CD14-positive monocyte (primary cell): ENCODE results near the gene ATP13A3. TPM values are rescaled to one million over a fixed set of nuclear protein-coding genes. Genes with fewer than 3 reads are reported as not detected.

Experiments used
- DNase-seq, 3 donors: peaks; one replicate each; pipeline ENCODE4 v3.0.0-alpha.2; 2011 to 2022
- H2AFZ ChIP-seq: 2 replicates; pipeline ENCODE4 v1.6.0; 2012; ENCODE audit warnings: mild to moderate bottlenecking, low read depth, low read length, inconsistent platforms; ENCODE audit not compliant: insufficient read depth, poor library complexity, severe bottlenecking
- H3K27ac ChIP-seq, 2 donors: 1 replicate in 1 of 2; 2 replicates in 1 of 2; pipeline ENCODE4 v1.5.1; 2012 to 2013; ENCODE audit warnings: low read length in 2 of 2, control low read depth in 1 of 2, inconsistent platforms in 1 of 2, low read depth in 1 of 2, mild to moderate bottlenecking in 1 of 2
- H3K27me3 ChIP-seq, 2 donors: one replicate each; pipeline versions ENCODE4 v1.6.0 to v1.6.1; 2011 to 2013; ENCODE audit warnings: low read length in 2 of 2; ENCODE audit not compliant: control insufficient read depth in 2 of 2, insufficient read depth in 2 of 2
- H3K36me3 ChIP-seq, 2 donors: replicated peaks in 1 of 2; 1 replicate in 1 of 2; 2 replicates in 1 of 2; pipeline versions ENCODE4 v1.5.1 to v1.6.1; 2012 to 2013; ENCODE audit warnings: low read length in 2 of 2, control low read depth in 1 of 2, inconsistent platforms in 1 of 2, mild to moderate bottlenecking in 1 of 2; ENCODE audit not compliant: insufficient read depth in 2 of 2, control insufficient read depth in 1 of 2
- H3K4me1 ChIP-seq, 2 donors: 1 replicate in 1 of 2; 2 replicates in 1 of 2; pipeline versions ENCODE4 v1.5.1 to v1.6.1; 2012 to 2013; ENCODE audit warnings: low read length in 2 of 2, control low read depth in 1 of 2, inconsistent platforms in 1 of 2, mild to moderate bottlenecking in 1 of 2, moderate library complexity in 1 of 2; ENCODE audit not compliant: insufficient read depth in 2 of 2, control insufficient read depth in 1 of 2
- H3K4me2 ChIP-seq: replicated peaks from 2 replicates; pipeline ENCODE3; 2012; ENCODE audit warnings: low read length, moderate library complexity, mild to moderate bottlenecking; ENCODE audit not compliant: poor library complexity, severe bottlenecking; ENCODE audit errors: extremely low read depth
- H3K4me3 ChIP-seq, 3 experiments: fragments of 200-600 bp in 1 of 3; sonication (generic) in 1 of 3; replicated peaks in 1 of 3; 1 replicate in 2 of 3; 2 replicates in 1 of 3; pipeline ENCODE4 v1.5.1; 2011 to 2013; ENCODE audit warnings: low read length in 3 of 3, mild to moderate bottlenecking in 3 of 3, control low read depth in 2 of 3, low read depth in 2 of 3, inconsistent platforms in 1 of 3, moderate library complexity in 1 of 3
- H3K79me2 ChIP-seq: 2 replicates; pipeline ENCODE4 v1.6.0; 2012; ENCODE audit warnings: mild to moderate bottlenecking, control low read depth, inconsistent platforms, low read length, moderate library complexity; ENCODE audit not compliant: insufficient read depth
- H3K9ac ChIP-seq: 2 replicates; pipeline ENCODE4 v1.6.0; 2017; ENCODE audit warnings: low read length, mild to moderate bottlenecking; ENCODE audit not compliant: insufficient read depth, poor library complexity, severe bottlenecking
- H3K9me3 ChIP-seq, 2 donors: replicated peaks in 1 of 2; 1 replicate in 1 of 2; 2 replicates in 1 of 2; pipeline versions ENCODE4 v1.5.1 to v1.6.1; 2012 to 2013; ENCODE audit warnings: low read length in 2 of 2, control low read depth in 1 of 2; ENCODE audit not compliant: control insufficient read depth in 1 of 2, insufficient read depth in 1 of 2
- H4K20me1 ChIP-seq: 2 replicates; pipeline ENCODE4 v1.6.0; 2012; ENCODE audit warnings: mild to moderate bottlenecking, low read length, control low read depth, moderate library complexity; ENCODE audit not compliant: insufficient read depth
- H3K27ac Mint-ChIP-seq, 7 donors: one replicate each; pipeline ENCODE4 v1.8.0; 2020; ENCODE audit warnings: mild to moderate bottlenecking in 7 of 7, mixed read lengths in 7 of 7, moderate library complexity in 6 of 7, inconsistent platforms in 2 of 7
- H3K27me3 Mint-ChIP-seq, 3 donors: one replicate each; pipeline ENCODE4 v1.8.0; 2021 to 2022; ENCODE audit warnings: low read depth in 3 of 3, mild to moderate bottlenecking in 3 of 3, mixed read lengths in 3 of 3, moderate library complexity in 3 of 3, inconsistent platforms in 1 of 3
- H3K36me3 Mint-ChIP-seq, 2 donors: one replicate each; pipeline ENCODE4 v1.8.0; 2020; ENCODE audit warnings: mixed read lengths in 2 of 2, inconsistent platforms in 1 of 2, mild to moderate bottlenecking in 1 of 2
- H3K4me1 Mint-ChIP-seq: one replicate; pipeline ENCODE4 v1.8.0; 2020; ENCODE audit warnings: mild to moderate bottlenecking, mixed read lengths
- H3K4me3 Mint-ChIP-seq, 2 donors: one replicate each; pipeline ENCODE4 v1.8.0; 2020; ENCODE audit warnings: mild to moderate bottlenecking in 2 of 2, mixed read lengths in 2 of 2, moderate library complexity in 1 of 2
- H3K9me3 Mint-ChIP-seq, 7 donors: one replicate each; pipeline ENCODE4 v1.8.0; 2020 to 2022; ENCODE audit warnings: mixed read lengths in 7 of 7, mild to moderate bottlenecking in 6 of 7, moderate library complexity in 6 of 7, inconsistent platforms in 2 of 7
- CTCF ChIP-seq: fragments of 200-600 bp; IDR thresholded peaks from one replicate; pipeline ENCODE4 v1.8.0; 2022; ENCODE audit warnings: antibody characterized with exemption, mild to moderate bottlenecking
- WGBS: methylation state at CpG from one replicate; pipeline ENCODE4 v1.1.5; 2013; ENCODE audit warnings: missing lambda C conversion rate; ENCODE audit not compliant: insufficient coverage; 5-methylcytosine and 5-hydroxymethylcytosine counted together
- intact Hi-C, 2 donors: fragments of 100-400 bp; cut with micrococcal nuclease; formaldehyde crosslinking; loops; one replicate each; pipeline versions ENCODE4 v1.15.0 to v1.15.1; 2023
- polyA plus RNA-seq, 3 donors: library from polyadenylated mRNA; depleted of rRNA in 1 of 3; unstranded in 2 of 3; stranded (reverse) in 1 of 3; fragments of 300-500 nt in 2 of 3; fragments of >200 nt in 1 of 3; fragmentation: Illumina TruSeq in 2 of 3; gene quantifications; 1 replicate in 2 of 3; 2 replicates in 1 of 3; pipeline ENCODE4 v1.2.3, GENCODE V29; 2012 to 2021

ATP13A3 gene
- polyA plus RNA-seq, 3 donors = 4.7 to 19.5 (median 5.2) TPM

- Histone ChIP-seq H3K36me3 (no peaks in the 10 kb centered on the region), H2AFZ (no peak overlapping the region), H3K9me3 (no peaks in the 10 kb centered on the region), H3K27me3 (peaks cover 0 to 27% of the 10 kb centered on the region in 2 donors), H3K79me2 (no peaks in the 10 kb centered on the region), H3K9ac (no peak overlapping the region), H3K4me3 (no peak overlapping the region), H4K20me1 (no peaks in the 10 kb centered on the region), H3K4me2 (no peak overlapping the region), H3K27ac (no peak overlapping the region), H3K4me1 (no peaks in the 10 kb centered on the region)
- no peak overlapping the region for H3K27ac Mint-ChIP-seq
- H3K4me1 Mint-ChIP-seq = no peaks in the 10 kb centered on the region
- peaks cover 18 to 37% (median 25%) of the 10 kb centered on the region in 3 donors for H3K27me3 Mint-ChIP-seq
- no peaks in the 10 kb centered on the region for H3K36me3 Mint-ChIP-seq
- intact Hi-C loops = no loop called here
- peak overlapping the region in 1 of 2 donors; percentile 22 for H3K4me3 Mint-ChIP-seq
- WGBS = 71% methylated on average over 18 of the region's 18 CpGs
- no peak for TF ChIP-seq CTCF
- peaks cover 0 to 4% (median 0%) of the 10 kb centered on the region in 7 donors for H3K9me3 Mint-ChIP-seq
- DNase-seq = no peak
Measured at GRCh38 chr3:194367992-194368841, 118.6 kb downstream of the ATP13A3 start.

GRCh38 chr3:194365978-194366490, 120.8 kb downstream of the ATP13A3 start:
- no peak overlapping the region for H3K27ac Mint-ChIP-seq
- no peak overlapping the region for H3K9ac ChIP-seq
- H3K4me1 ChIP-seq = no peaks in the 10 kb centered on the region
- H3K4me3 ChIP-seq = no peak overlapping the region
- WGBS = 98% methylated on average over 8 of the region's 12 CpGs
- H3K4me1 Mint-ChIP-seq = no peaks in the 10 kb centered on the region
- H3K36me3 ChIP-seq = no peaks in the 10 kb centered on the region
- no peaks in the 10 kb centered on the region for H4K20me1 ChIP-seq
- no peak overlapping the region for H3K4me2 ChIP-seq
- H3K27me3 Mint-ChIP-seq = peaks cover 23 to 36% (median 25%) of the 10 kb centered on the region in 3 donors
- H3K79me2 ChIP-seq = no peaks in the 10 kb centered on the region
- peaks cover 0 to 27% of the 10 kb centered on the region in 2 donors for H3K27me3 ChIP-seq
- DNase-seq = no peak
- H3K27ac ChIP-seq = no peak overlapping the region
- no peak overlapping the region for H2AFZ ChIP-seq
- H3K9me3 Mint-ChIP-seq = peaks cover 0 to 2% (median 0%) of the 10 kb centered on the region in 7 donors
- no peaks in the 10 kb centered on the region for H3K36me3 Mint-ChIP-seq
- TF ChIP-seq CTCF = no peak
- no peak overlapping the region for H3K4me3 Mint-ChIP-seq
- no peaks in the 10 kb centered on the region for H3K9me3 ChIP-seq
- intact Hi-C loops = no loop called here
